ENCODE data around the gene HOXA9.

Gene HOXA9

DNA sequence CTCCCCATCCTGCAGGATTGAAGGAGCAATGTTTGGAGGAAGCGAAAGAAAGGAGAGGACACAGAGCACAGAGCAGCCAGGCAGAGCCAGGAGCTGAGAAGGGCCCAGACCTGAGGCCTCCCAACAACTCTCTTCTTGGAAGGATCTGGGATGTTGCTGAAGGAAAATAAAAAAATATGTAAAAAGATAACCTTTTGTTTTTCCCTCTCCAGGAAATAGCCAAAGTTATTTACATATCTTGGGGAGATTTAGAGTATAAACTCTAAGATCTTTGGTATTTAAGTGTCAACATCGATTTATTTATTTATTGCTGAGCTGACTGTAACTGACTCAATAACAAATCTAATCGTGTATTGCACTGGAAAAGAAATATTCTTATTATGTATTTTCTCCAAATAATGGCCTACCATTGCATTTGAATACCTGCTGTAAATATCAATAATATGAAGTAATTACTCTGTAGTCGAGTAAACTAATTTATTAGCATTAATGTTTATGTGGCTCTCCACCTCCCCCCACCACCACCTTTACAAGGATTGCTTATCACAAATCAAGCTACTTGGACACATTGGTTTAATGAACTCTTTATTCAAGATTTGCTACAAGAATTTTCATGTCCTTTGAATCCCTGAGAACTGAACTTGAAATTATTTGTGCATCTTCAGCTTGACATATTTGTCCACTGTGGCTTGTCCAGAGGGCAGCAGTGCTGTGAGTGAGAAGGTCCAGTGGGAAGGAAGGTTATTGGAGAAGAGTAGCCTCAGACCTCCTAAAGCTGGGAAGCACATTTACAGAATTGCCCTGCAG lies 21.5 kb upstream of the HOXA9 start:
- TF ChIP-seq MYC (IDR thresholded peaks at IDR 0.05; ENCODE audit: low read depth, low read length) (no peak), POLR2A (IDR thresholded peaks at IDR 0.05; ENCODE audit: extremely low read depth, insufficient read length) (no peak)
- TF ChIP-seq, protein P1, sequence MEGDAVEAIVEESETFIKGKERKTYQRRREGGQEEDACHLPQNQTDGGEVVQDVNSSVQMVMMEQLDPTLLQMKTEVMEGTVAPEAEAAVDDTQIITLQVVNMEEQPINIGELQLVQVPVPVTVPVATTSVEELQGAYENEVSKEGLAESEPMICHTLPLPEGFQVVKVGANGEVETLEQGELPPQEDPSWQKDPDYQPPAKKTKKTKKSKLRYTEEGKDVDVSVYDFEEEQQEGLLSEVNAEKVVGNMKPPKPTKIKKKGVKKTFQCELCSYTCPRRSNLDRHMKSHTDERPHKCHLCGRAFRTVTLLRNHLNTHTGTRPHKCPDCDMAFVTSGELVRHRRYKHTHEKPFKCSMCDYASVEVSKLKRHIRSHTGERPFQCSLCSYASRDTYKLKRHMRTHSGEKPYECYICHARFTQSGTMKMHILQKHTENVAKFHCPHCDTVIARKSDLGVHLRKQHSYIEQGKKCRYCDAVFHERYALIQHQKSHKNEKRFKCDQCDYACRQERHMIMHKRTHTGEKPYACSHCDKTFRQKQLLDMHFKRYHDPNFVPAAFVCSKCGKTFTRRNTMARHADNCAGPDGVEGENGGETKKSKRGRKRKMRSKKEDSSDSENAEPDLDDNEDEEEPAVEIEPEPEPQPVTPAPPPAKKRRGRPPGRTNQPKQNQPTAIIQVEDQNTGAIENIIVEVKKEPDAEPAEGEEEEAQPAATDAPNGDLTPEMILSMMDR (IDR thresholded peaks at IDR 0.05; ENCODE audit: low read depth, low read length): no peak
- peak; percentile 22 for DNase-seq (ENCODE audit: low read depth)
- H3K4me3 ChIP-seq (ENCODE audit: low read depth, low read length): peak overlapping the region; percentile 75

DNA sequence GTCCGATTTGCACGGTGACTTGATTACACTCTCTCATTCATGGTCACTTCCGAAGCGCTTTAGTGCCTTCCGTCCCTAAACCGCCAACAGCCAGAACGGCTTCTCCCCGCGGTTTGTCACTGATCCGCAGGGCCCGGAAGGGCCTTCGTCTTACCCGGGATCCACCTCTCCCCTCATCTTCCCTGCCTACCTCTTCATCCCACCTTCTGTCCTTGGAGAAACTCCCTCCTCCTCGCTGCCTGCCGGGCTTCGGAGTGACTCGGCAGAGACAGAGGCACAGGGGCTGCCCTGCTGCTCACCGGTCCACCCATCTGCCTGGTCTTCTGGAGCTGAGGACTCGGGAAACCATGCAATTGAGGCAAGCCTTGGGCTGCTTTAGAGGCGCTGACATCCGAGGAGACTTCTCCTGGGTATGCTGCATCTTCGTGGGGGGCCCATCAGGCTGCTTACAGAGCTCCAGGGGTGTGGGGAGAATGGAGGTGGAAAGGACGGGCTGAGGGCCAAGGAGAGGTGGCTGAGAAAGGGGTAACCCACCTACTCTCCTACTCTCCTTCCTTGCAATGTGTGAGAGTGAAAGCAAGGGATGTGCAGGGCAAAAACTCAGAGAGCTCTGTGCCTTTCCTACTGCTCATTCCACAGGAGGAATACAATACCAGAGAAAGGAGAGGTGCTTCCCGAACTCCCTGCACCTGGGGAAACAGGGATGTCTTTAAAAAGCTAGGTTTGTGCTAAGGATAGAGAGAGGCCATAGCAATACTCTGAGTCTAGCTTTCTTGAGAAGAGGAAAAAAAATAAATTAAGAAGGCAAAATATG lies 20.7 kb upstream of the HOXA9 start:
- H3K4me3 ChIP-seq (ENCODE audit: low read depth, low read length): peak overlapping the region; percentile 77
- TF ChIP-seq MYC (IDR thresholded peaks at IDR 0.05; ENCODE audit: low read depth, low read length) (no peak), POLR2A (IDR thresholded peaks at IDR 0.05; ENCODE audit: extremely low read depth, insufficient read length) (no peak)
- TF ChIP-seq, protein P1 (IDR thresholded peaks at IDR 0.05; ENCODE audit: low read depth, low read length): no peak
- TF ChIP-seq, protein P2, sequence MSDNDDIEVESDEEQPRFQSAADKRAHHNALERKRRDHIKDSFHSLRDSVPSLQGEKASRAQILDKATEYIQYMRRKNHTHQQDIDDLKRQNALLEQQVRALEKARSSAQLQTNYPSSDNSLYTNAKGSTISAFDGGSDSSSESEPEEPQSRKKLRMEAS (IDR thresholded peaks at IDR 0.05; ENCODE audit: low read depth, low read length): no peak
- DNase-seq (ENCODE audit: low read depth): peak; percentile 46

DNA sequence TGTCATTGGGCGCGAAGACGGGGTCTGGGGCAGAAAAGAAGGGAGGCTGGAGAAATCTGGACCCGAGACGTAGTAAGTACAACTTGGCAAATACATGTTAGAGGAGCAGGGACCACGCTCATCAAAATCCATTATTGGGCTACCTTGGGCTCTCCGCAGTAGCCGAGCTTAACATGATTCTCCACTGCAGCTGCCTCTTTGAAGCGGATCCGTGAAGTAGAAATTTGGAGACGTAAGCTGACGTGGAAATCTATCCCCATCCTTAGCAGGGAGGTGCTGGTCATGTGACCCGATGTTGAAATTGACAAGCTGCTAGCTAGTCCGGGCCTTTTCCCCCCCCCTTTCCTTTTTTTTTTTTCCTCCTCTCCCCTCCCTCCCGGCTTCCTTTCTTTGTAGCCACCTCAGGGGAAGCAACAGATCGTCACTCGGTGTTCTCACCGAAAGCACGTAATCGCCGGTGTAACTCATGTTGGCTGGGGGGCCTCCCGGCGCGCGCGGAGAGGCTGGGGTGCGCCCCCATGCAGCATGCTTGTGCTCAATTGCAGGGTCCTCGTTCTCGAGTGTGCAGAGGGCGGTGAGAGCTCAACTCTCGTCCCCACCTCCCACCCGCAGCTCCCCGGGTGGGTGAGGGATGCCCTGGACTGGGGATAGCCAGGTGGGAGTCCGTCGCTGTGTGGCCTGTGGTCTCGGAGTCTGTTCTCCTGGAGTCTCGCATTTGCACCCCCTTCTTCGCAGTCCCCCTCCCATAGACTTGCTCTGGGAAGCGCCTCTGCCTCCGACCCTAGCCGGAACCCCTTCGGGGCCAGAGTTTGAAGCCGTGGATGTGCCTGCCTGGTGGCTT lies 19.9 kb upstream of the HOXA9 start, which contains the start of gene HOXA11:
HOXA11 (minus strand) TSS at position 220 of the 841 bp plus-strand sequence; CDS start at position 132, 88 bp downstream.
- peak; percentile 63; the same call in 1 of the 2 replicates for TF ChIP-seq MYC (IDR thresholded peaks at IDR 0.05; ENCODE audit: low read depth, low read length)
- TF ChIP-seq POLR2A (IDR thresholded peaks at IDR 0.05; ENCODE audit: extremely low read depth, insufficient read length): peak; percentile 75
- TF ChIP-seq, protein P1 (IDR thresholded peaks at IDR 0.05; ENCODE audit: low read depth, low read length): no peak
- TF ChIP-seq, protein P2 (IDR thresholded peaks at IDR 0.05; ENCODE audit: low read depth, low read length): peak; percentile 87
- DNase-seq (ENCODE audit: low read depth): peak; percentile 94
- H3K4me3 ChIP-seq (ENCODE audit: low read depth, low read length): peak within 1 kb of the TSS; percentile 77

DNA sequence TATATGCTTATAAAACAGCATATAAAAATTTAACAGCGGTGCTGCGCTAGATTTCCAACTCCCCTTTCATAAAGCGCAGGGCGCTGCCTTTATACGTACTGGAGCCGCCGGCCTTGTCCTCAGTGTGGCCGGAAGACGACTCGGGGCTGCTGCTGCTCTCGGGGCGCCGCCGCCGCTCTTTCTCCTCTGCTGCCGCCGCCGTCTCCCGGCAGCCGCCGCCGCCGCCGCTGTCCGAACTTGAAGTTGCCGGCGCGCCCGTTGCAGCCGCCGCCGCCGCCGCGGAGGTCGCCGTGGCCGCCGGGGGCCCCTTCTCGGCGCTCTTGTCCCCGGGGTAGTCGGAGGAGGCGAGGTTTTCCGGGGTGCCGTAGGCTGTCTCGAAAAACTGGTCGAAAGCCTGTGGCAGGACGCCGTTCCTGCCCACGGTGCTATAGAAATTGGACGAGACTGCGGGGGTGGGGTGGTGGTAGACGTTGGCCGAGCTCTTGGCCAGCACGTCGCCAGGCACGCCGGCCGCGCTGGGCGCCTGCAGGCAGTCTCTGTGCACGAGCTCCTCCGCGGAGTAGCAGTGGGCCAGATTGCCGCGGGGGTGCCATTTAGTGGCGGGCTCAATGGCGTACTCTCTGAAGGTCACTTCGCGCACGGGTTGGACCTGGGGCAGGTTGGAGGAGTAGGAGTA lies 19.1 kb upstream of the HOXA9 start:
- H3K4me3 ChIP-seq (ENCODE audit: low read depth, low read length): peak overlapping the region; percentile 77
- peak; percentile 82 for DNase-seq (ENCODE audit: low read depth)
- TF ChIP-seq, protein P1 (IDR thresholded peaks at IDR 0.05; ENCODE audit: low read depth, low read length): no peak
- TF ChIP-seq, protein P2 (IDR thresholded peaks at IDR 0.05; ENCODE audit: low read depth, low read length): peak; percentile 48; the same call in 1 of the 2 replicates
- TF ChIP-seq MYC (IDR thresholded peaks at IDR 0.05; ENCODE audit: low read depth, low read length) (peak; percentile 62; the same call in 1 of the 2 replicates), POLR2A (IDR thresholded peaks at IDR 0.05; ENCODE audit: extremely low read depth, insufficient read length) (peak; percentile 46)

Data from NB4 (cell line).